HG03097 (cell line): ENCODE results near the gene KLHL7.
"Not testable (repeated sequence)": the region's sequence is repeated elsewhere in the genome, so short reads cannot be mapped to it uniquely, and the experiment has no call there.

Experiments used
- ATAC-seq: cut with Tn5 transposase; IDR thresholded peaks from one replicate; pipeline ENCODE4 v1.9.1; 2021; ENCODE audit not compliant: unreplicated experiment, low FRiP score

The KLHL7 gene

GRCh38 chr7:23168111-23168885 is 62.7 kb downstream of the KLHL7 start:
- ATAC-seq: no peak

- ATAC-seq: no peak
Measured at GRCh38 chr7:23175938-23176337, 70.4 kb downstream of the KLHL7 start.

GRCh38 chr7:23181684-23182553 is 76.3 kb downstream of the KLHL7 start, which contains the start of gene NUP42:
NUP42 (plus strand) TSS chr7:23182048; CDS start chr7:23182086, 38 bp downstream.
- peak; percentile 94 for ATAC-seq

- no peak for ATAC-seq
Measured at GRCh38 chr7:23183279-23184012, 77.9 kb downstream of the KLHL7 start.

GRCh38 chr7:23184291-23184690 is 78.7 kb downstream of the KLHL7 start:
- ATAC-seq: no peak

GRCh38 chr7:23184709-23185359 is 79.2 kb downstream of the KLHL7 start:
- no peak for ATAC-seq

GRCh38 chr7:23185980-23186379 is 80.4 kb downstream of the KLHL7 start:
- no peak for ATAC-seq

GRCh38 chr7:23191022-23191421 is 85.4 kb downstream of the KLHL7 start:
- no peak for ATAC-seq

- ATAC-seq: not testable (repeated sequence)
Measured at GRCh38 chr7:23193650-23194227, 88.2 kb downstream of the KLHL7 start.

- no peak for ATAC-seq
Measured at GRCh38 chr7:23196306-23196705, 90.7 kb downstream of the KLHL7 start.

- ATAC-seq: not testable (repeated sequence)
Measured at GRCh38 chr7:23197745-23198144, 92.2 kb downstream of the KLHL7 start.

- no peak for ATAC-seq
Measured at GRCh38 chr7:23200331-23200730, 94.7 kb downstream of the KLHL7 start.

- ATAC-seq: no peak
Measured at GRCh38 chr7:23204241-23204640, 98.7 kb downstream of the KLHL7 start.

GRCh38 chr7:23205577-23205908 is 100.0 kb downstream of the KLHL7 start:
- ATAC-seq: no peak

- no peak for ATAC-seq
Measured at GRCh38 chr7:23205909-23206767, 100.6 kb downstream of the KLHL7 start.

GRCh38 chr7:23207021-23207420 is 101.4 kb downstream of the KLHL7 start:
- no peak for ATAC-seq

- no peak for ATAC-seq
Measured at GRCh38 chr7:23207884-23208283, 102.3 kb downstream of the KLHL7 start.

GRCh38 chr7:23208316-23208715 is 102.7 kb downstream of the KLHL7 start:
- no peak for ATAC-seq

- ATAC-seq: no peak
Measured at GRCh38 chr7:23210506-23210905, 104.9 kb downstream of the KLHL7 start.
